Stimulated activated CD8-positive, alpha-beta memory T cell treated with anti-CD3 and anti-CD28 coated beads, Interleukin-2, amount 100 ng/mL, for 1 hour (primary cell): ENCODE measurements around the gene EXTL2.
"Not testable (repeated sequence)": the region's sequence is repeated elsewhere in the genome, so short reads cannot be mapped to it uniquely, and the experiment has no call there.

ENCODE experiments used
- DNase-seq, 2 donors: peaks; one replicate each; pipeline ENCODE4 v3.0.0-alpha.2; 2020; ENCODE audit warnings: low read depth in 2 of 2

EXTL2 gene

DNA sequence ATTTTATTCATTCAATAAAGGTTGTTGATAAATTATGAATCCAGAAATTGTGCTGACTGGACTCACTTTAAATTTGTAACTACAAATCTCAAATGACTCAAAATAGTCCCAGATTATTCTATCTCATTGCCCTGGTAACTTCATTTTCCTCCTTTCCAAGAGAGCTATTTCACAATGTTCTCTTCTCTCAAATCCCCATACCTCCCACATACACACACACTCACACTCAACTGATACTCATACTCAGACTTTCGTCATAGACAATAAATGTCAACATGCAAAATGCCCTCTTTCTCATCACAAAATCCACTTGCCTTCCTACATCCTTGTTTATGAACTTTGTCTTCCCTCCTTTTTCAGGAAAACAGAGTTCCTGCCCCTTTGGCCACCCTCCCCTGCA, 33.3 kb downstream of the EXTL2 start:
- DNase-seq: no peak

DNA sequence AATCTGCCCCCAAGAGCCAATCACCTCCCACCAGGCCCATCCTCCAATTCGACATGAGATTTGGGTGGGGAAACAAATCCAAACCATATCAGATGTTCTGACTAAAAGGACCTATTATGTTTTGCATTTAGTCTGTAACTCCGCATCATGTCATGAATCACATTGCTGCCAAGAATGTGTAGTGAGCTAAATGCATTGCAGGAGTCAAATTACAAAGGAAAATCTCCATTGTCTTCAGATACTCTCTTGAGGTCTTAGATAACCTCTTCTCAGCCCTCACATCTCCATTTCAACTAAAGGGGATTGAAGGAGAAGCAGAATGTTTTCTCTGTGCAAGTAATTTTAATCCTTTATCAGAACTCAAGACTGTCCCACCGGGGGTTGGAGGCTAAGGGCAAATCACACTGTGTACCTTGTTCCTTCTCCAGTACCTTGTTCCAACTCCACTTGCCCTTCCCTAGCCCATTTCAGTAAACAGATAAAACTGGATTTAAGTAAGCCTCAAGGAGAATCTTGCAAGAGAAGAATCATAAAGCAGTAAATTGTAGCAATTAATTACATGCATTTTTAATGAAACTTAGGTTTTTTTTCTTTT, 34.1 kb downstream of the EXTL2 start:
- no peak for DNase-seq

DNA sequence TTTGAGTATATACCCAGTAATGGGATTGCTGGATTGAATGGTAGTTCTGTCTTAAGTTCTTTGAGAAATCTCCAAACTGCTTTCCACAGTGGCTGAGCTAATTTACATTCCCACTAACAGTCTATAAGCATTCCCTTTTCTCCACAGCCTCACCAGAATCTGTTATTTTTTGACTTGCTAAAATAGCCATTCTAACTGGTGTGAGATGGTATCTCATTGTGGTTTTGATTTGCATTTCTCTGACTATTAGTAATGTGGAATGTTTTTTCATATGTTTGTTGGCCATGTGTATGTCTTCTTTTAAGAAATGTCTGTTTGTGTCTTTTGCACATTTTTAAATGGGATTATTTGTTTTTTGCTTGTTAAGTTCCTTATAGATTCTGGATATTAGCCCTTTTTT, 39.5 kb downstream of the EXTL2 start:
- not testable (repeated sequence) for DNase-seq

DNA sequence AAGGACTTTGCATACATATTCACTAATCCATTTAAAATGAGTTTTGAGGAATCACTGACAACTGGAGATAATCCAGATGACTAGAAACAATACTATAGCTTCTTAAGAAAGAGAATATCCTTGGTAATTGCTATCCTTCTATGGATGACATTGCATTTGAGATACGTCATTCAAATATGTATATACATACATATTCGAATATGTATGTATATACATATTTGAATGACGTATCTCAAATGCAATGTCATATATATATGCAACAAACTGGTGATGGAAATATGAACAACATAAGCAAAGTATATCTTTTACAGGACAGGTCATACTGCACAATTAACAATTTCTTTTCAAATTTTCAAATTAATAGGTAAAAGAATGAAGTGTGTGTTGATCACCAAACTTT, 41.7 kb downstream of the EXTL2 start:
- DNase-seq: no peak

DNA sequence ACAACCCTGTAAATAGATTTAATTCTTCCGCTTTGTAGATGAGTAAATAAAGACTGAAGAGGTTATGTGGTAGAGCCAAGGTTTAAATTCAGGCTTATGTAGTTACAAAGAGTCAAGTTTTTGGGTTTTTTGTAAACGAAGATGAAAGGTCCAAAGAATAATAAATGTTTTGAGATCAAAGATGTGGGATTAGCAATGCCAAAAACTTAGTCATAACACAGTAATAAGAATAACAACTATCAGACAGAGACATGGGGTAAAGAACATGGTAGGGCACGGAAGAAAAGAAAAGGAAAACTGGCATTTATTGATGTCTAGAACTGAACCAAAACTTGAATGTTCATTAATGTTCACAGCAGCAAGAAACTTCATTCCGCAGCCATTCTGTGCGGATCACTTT, 42.9 kb downstream of the EXTL2 start:
- DNase-seq: no peak

DNA sequence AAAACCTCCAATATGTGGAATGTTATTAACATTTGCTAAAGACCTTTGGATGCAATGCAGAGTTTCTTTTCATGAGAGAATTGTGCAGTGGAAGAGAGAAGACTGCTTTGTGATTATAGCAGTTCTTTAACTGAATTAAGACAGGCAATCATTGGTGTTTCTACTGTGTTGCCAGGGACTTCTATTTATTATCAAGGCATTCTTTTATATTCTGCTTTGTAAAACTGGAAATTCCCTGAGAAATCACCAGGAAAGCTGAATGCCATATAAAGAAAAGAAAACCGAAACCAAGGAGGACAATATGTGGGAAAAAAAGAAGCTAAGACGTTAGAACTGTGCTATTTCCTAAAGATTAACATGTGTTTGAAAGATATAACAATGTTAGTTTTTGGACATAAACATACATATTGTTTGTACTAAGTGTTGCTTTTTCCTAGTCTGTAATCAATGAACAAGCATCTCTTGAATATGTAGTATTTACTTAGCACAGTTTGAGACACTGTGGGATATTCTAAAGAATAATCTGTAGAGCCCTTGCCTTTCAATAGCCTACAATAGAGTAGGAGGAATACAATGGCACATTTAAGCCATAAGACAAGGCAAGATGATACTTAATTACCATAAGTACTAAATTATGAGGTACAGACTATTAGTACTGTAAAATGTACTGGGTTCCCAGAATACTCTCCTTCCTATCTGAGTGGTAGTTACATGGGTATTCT, 47.1 kb downstream of the EXTL2 start:
- no peak for DNase-seq

DNA sequence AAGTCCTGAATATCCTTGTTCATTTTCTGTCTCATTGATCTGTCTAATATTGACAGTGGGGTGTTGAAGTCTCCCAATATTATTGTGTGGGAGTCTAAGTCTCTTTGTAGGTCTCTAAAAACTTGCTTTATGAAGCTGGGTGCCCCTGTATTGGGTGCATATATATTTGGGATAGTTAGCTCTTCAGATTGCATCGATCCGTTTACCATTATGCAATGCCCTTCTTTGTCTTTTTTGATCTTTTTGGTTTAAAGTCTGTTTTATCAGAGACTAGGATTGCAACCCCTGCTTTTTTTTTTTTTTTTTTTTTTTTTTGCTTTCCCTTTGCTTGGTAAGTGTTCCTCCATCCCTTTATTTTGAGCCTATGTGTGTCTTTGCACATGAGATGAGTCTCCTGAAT, 51.5 kb downstream of the EXTL2 start:
- DNase-seq: not testable (repeated sequence)

DNA sequence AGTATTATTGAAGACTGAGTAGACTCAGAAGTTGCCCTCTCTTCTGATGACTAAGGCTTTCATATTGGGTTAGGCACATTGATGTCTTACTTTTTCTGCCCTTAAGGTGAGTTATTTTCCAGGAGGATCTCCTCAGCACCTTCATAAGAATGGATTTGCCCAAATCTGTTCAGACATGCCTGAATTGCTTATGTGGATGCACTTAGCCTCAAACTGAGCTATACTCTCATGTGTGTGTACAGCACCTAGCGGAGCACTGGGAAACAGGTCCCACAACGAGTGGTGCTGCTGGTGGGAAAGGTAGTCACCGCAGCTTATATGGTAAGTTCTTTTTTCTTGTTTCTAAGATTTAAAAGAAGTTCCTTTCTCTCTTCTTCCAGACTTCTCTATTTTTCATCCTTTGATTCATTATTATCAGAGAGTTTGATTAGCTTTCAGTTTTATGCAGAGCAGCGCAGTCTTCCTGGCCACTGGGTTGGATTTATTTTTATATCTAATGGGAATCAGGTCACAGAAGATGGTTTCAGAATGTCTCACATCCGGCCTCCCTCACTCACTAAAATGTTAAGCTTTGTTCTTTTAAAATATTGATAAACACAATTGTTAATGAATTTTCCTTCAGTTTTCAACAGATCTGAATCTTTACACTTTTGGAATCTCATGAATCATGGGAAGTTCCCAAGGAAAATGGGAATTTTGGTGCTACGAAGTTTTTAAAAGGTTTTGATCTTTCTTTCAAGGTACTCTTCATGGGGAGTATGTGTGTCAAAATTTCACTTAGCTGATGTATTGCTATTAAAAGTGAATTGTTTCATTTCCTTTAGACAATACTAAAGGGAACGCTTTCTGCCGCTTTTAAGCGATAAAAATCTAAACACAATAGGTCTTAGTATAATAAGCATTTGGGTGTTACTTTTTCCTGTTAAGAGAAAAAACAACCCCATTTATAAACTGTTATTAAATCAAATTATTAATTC, 58.5 kb downstream of the EXTL2 start:
- DNase-seq: no peak

DNA sequence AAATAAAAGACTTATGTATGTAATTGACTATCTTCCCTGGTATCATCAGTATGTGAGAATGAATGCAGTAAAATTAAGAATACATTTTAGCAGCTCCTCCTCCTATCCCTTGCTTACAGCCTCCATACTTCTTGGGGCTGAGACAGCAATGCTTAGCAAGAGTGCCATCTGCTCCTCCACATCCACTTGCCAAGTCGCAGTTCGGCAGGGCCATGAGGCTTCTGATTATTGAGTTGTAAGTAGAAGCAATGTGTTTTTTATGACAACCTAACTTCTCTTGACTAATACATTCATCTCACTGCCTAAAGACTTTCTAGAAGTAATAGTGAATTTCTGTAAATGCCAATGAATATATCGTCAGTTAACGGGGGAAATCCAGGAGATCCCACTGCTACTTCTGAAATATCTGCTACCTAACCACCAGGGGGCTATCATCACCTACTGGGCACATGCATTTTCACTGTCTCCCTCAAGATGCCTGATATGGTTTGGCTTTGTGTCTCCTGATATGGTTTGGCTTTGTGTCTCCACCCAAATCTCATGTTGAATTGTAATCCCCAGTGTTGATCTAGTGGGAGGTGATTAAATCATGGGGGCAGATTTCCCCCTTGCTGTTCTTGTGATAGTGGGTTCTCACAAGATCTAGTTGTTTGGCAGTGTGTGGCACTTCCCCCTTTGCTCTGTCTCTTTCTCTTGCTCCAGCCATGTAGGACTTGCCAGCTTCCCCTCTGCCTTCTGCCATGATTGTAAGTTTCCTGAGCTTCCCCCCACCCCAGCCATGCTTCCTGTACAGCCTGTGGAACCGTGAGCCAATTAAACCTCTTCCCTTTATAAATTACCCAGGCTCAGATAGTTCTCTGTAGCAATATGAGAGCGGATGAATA, 59.6 kb downstream of the EXTL2 start:
- no peak for DNase-seq

DNA sequence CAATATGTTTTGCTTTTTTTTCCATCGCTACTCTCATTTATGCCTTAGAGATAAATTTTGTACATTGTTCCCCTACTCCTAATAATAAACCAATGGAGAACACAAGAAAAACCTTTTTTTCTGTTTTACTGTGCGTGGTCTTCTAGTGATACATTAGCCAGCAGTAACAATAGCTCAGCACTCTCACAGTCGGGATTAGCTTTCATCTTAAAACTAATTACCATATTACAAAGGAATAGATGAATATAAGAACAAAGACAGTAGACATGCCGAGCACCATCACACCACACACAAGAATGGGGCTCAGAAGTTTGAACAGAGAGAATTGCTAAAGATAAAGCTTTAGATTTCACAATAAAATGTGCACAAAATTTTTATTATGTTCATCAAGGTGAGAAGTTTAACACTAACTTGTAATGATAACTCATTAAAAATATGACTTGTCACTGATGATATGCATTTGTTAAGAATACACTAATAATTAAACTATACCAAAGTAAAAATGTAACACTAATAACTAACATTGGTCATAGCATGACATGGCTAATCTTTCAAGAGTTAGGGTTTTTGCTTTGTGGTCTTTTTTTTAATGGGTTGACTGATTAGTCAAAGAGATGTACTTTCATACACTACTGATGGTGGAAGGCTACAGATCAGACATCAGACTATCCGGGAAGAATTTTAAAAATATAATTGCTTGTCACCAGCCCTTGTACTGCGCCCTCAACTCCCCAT, 61.8 kb downstream of the EXTL2 start:
- no peak for DNase-seq

DNA sequence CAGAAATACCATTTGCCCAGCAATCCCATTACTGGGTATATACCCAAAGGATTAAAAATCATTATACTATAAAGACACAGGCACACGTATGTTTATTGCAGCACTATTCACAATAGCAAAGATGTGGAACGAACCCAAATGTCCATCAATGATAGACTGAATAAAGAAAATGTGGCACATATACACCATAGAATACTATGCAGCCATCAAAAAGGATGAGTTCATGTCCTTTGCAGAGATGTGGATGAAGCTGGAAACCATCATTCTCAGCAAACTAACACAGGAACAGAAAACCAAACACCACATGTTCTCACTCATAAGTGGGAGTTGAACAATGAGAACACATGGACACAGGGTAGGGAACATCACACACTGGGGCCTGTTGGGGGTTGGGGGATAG, 69.0 kb downstream of the EXTL2 start:
- DNase-seq: not testable (repeated sequence)
